Caco-2 (cell line): ENCODE results near the gene NEMP2. TPM values are rescaled to one million over a fixed set of nuclear protein-coding genes. Genes with fewer than 3 reads are reported as not detected.

Source experiments
- BruUV-seq: library from RNA; stranded (reverse); fragments of 400-500 nt; replicated peaks from 2 replicates; lab custom pipeline; 2021; lab: Mats Ljungman, UMichigan
- CTCF ChIA-PET: fragments of 300-600 bp; sonication (Branson Sonifier 250); formaldehyde crosslinking; loops from one replicate; lab custom pipeline; 2022; ENCODE audit warnings: antibody characterized with exemption; lab: Charles Lee
- POLR2A ChIA-PET: fragments of 300-600 bp; sonication (Branson Sonifier 250); formaldehyde crosslinking; loops from one replicate; lab custom pipeline; 2022; ENCODE audit warnings: antibody characterized with exemption; lab: Charles Lee
- DNase-seq, 2 experiments: peaks; one replicate each; pipeline versions ENCODE4 v3.0.0 to v3.0.0-alpha.2; 2020 to 2022
- H3K27me3 ChIP-seq: replicated peaks from 2 replicates; pipeline ENCODE4 v1.6.0; 2011; ENCODE audit warnings: low read length; ENCODE audit not compliant: control insufficient read depth, insufficient read depth
- H3K36me3 ChIP-seq: 2 replicates; pipeline ENCODE4 v1.5.1; 2011; ENCODE audit warnings: low read length; ENCODE audit not compliant: control insufficient read depth, insufficient read depth
- H3K4me1 ChIP-seq: fragments of 250-450 bp; sonication (Bioruptor Pico); 2 replicates; pipeline ENCODE4 v1.5.1; 2020; ENCODE audit warnings: mild to moderate bottlenecking
- H3K4me3 ChIP-seq: 2 replicates; pipeline ENCODE4 v1.5.1; 2011; ENCODE audit warnings: low read depth, mild to moderate bottlenecking, control low read depth, low read length
- H3K9me3 ChIP-seq: fragments of 250-450 bp; sonication (Bioruptor Pico); 2 replicates; pipeline ENCODE4 v1.5.1; 2020; ENCODE audit warnings: mild to moderate bottlenecking, moderate library complexity
- H3K27ac Mint-ChIP-seq: one replicate; pipeline ENCODE4 v1.8.0; 2022; ENCODE audit warnings: mixed read lengths; ENCODE audit not compliant: unreplicated experiment
- H3K27me3 Mint-ChIP-seq: one replicate; pipeline ENCODE4 v1.8.0; 2022; ENCODE audit warnings: mixed read lengths; ENCODE audit not compliant: insufficient read depth, unreplicated experiment
- H3K36me3 Mint-ChIP-seq: one replicate; pipeline ENCODE4 v1.8.0; 2022; ENCODE audit warnings: mild to moderate bottlenecking, mixed read lengths; ENCODE audit not compliant: insufficient read depth, unreplicated experiment
- H3K4me1 Mint-ChIP-seq: one replicate; pipeline ENCODE4 v1.8.0; 2022; ENCODE audit warnings: low read depth, mixed read lengths; ENCODE audit not compliant: unreplicated experiment
- H3K4me3 Mint-ChIP-seq: one replicate; pipeline ENCODE4 v1.8.0; 2022; ENCODE audit warnings: mild to moderate bottlenecking, moderate library complexity, mixed read lengths; ENCODE audit not compliant: unreplicated experiment
- H3K9me3 Mint-ChIP-seq: one replicate; pipeline ENCODE4 v1.8.0; 2022; ENCODE audit warnings: mixed read lengths; ENCODE audit not compliant: unreplicated experiment
- intact Hi-C: fragments of 100-400 bp; cut with micrococcal nuclease; formaldehyde crosslinking; loops from one replicate; pipeline ENCODE4 v1.10.0; 2022; ENCODE audit not compliant: unreplicated experiment
- total RNA-seq: library from RNA; stranded (reverse); gene quantifications from 2 replicates; pipeline ENCODE4 v1.2.3, GENCODE V29; 2022
- TF ChIP-seq, protein P1 (sequence below), 2 experiments: fragments of 200-600 bp in 1 of 2; IDR thresholded peaks; 1 replicate in 1 of 2; 2 replicates in 1 of 2; pipeline versions ENCODE4 v1.5.1 to v1.8.0; 2011 to 2022; ENCODE audit warnings: antibody characterized with exemption in 1 of 2, control low read depth in 1 of 2, inconsistent platforms in 1 of 2, low read depth in 1 of 2, low read length in 1 of 2, mild to moderate bottlenecking in 1 of 2, moderate library complexity in 1 of 2; ENCODE audit not compliant: insufficient read depth in 1 of 2, severe bottlenecking in 1 of 2, unreplicated experiment in 1 of 2

NEMP2 gene
- total RNA-seq, 1 experiment from 2014 or later = 19.1 TPM

DNA sequence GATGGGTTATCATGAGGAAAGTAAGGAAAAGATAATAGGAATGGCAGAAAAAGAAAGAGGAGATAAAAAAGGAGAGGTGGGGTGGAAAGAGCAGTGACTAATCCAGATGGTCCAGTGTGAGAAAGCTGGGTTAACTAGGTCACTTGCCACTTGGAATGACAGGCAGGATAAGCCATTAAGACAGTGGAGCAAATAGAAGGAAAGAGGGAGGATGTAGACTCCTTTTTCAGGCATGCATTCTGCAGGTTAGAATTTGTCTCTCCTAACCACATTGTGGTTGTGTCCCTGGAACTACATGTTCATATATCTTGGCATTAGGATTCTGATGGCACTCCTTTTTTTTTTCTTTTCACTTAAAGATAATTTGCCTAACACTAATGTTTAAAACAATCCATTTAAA lies 13.4 kb upstream of the NEMP2 start:
- POLR2A ChIA-PET = no interaction called here
- peaks cover 9% of the 10 kb centered on the region for H3K4me1 Mint-ChIP-seq
- H3K9me3 Mint-ChIP-seq = peaks cover 14% of the 10 kb centered on the region
- DNase-seq = no peak
- no peaks in the 10 kb centered on the region for H3K27me3 Mint-ChIP-seq
- no peaks in the 10 kb centered on the region for H3K36me3 ChIP-seq
- no TSS peak for BruUV-seq
- H3K27ac Mint-ChIP-seq = no peak overlapping the region
- intact Hi-C loops = no loop called here
- CTCF ChIA-PET = no interaction called here
- H3K4me3 Mint-ChIP-seq = no peak overlapping the region
- H3K9me3 ChIP-seq = 0 out of 2 replicates have a peak, but pooled peaks cover 3% of the 10 kb centered on the region
- no peak overlapping the region for H3K4me3 ChIP-seq
- TF ChIP-seq, protein P1, sequence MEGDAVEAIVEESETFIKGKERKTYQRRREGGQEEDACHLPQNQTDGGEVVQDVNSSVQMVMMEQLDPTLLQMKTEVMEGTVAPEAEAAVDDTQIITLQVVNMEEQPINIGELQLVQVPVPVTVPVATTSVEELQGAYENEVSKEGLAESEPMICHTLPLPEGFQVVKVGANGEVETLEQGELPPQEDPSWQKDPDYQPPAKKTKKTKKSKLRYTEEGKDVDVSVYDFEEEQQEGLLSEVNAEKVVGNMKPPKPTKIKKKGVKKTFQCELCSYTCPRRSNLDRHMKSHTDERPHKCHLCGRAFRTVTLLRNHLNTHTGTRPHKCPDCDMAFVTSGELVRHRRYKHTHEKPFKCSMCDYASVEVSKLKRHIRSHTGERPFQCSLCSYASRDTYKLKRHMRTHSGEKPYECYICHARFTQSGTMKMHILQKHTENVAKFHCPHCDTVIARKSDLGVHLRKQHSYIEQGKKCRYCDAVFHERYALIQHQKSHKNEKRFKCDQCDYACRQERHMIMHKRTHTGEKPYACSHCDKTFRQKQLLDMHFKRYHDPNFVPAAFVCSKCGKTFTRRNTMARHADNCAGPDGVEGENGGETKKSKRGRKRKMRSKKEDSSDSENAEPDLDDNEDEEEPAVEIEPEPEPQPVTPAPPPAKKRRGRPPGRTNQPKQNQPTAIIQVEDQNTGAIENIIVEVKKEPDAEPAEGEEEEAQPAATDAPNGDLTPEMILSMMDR (IDR thresholded peaks at IDR 0.05; ENCODE audit: insufficient read depth in 1 of 2, low read depth in 1 of 2, low read length in 1 of 2, severe bottlenecking in 1 of 2, unreplicated experiment in 1 of 2) = no peak
- H3K4me1 ChIP-seq = no peaks in the 10 kb centered on the region; the same call in 1 of the 2 replicates
- H3K36me3 Mint-ChIP-seq = no peaks in the 10 kb centered on the region
- no peaks in the 10 kb centered on the region for H3K27me3 ChIP-seq

DNA sequence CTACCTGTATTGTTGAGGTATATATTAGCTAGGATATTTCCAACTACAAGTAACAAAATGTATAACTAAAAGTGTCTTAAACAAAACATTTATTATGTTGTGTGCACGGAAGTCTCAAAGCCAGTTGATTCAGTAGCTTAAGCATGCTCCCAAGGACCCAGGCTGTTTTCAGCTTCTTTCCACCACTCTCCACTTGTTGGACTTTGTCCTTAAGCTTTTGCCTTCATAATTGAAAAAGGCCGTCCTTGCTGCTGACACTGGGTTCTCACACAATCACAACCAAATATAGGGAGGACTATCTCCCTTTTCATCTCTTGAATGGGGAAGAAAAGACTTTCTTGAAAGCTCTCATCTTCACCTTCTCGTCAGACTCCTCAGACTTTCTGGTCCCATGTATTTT lies 12.2 kb upstream of the NEMP2 start:
- no peak overlapping the region for H3K4me3 ChIP-seq
- Mint-ChIP-seq H3K27me3 (no peaks in the 10 kb centered on the region), H3K27ac (no peak overlapping the region), H3K4me3 (no peak overlapping the region), H3K4me1 (peaks cover 12% of the 10 kb centered on the region), H3K36me3 (no peaks in the 10 kb centered on the region), H3K9me3 (peaks cover 25% of the 10 kb centered on the region)
- intact Hi-C loops = no loop called here
- POLR2A ChIA-PET = no interaction called here
- CTCF ChIA-PET = interaction anchor here (0.6 kb wide), 1 partner anchor 13 kb away, joined by 3 read pairs; no protein-coding TSS in a partner anchor
- no peaks in the 10 kb centered on the region; the same call in 1 of the 2 replicates for H3K4me1 ChIP-seq
- H3K27me3 ChIP-seq = no peaks in the 10 kb centered on the region
- TF ChIP-seq, protein P1 (IDR thresholded peaks at IDR 0.05; ENCODE audit: insufficient read depth in 1 of 2, low read depth in 1 of 2, low read length in 1 of 2, severe bottlenecking in 1 of 2, unreplicated experiment in 1 of 2) = no peak
- no peaks in the 10 kb centered on the region for H3K36me3 ChIP-seq
- no peak for DNase-seq
- H3K9me3 ChIP-seq = 0 out of 2 replicates have a peak, but pooled peaks cover 6% of the 10 kb centered on the region
- BruUV-seq = no TSS peak

DNA sequence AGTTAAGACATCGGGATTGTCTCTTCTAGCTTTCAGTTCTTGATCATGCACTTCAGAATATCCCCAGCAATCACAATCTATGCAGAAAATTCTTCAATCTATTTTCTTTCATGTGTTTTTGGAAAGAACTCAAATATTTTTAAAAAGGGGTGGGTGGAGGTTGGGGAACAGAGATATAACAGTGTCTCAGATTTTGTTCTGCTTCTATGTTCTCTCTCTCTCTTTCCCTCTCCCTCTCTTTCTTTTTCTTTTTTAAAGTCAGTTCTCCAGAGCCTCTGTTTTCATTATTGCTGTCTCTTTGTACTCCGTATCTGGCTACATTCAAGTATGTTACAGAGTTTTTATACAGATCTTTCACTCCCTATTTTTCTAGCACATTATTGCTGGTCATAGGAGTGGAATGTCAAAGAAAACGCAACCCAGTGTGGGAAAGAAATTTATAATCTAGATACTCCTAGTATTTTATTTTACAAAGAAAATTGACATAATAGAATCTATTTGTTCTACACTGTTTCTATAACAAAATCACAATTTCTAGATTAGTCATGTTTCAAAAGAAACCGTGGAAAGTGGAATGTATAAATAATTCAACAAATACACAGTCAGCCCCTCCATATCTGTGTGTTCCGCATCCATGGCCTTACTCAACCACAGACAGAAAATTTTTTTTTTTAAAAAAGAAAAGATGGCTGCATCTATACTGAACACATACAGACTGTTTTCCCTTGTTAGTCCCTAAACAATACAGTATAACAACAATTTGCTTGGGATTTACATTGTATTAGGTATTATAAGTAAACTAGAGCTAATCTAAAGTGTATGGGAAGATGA lies 11.2 kb upstream of the NEMP2 start:
- Histone ChIP-seq H3K9me3 (peaks cover 13% of the 10 kb centered on the region), H3K4me3 (no peak overlapping the region), H3K36me3 (no peaks in the 10 kb centered on the region), H3K4me1 (no peaks in the 10 kb centered on the region; the same call in 1 of the 2 replicates), H3K27me3 (no peaks in the 10 kb centered on the region)
- Mint-ChIP-seq H3K27me3 (no peaks in the 10 kb centered on the region), H3K27ac (no peak overlapping the region), H3K4me1 (peaks cover 12% of the 10 kb centered on the region), H3K36me3 (no peaks in the 10 kb centered on the region), H3K4me3 (no peak overlapping the region), H3K9me3 (peaks cover 35% of the 10 kb centered on the region)
- TF ChIP-seq, protein P1 (IDR thresholded peaks at IDR 0.05; ENCODE audit: insufficient read depth in 1 of 2, low read depth in 1 of 2, low read length in 1 of 2, severe bottlenecking in 1 of 2, unreplicated experiment in 1 of 2) = no peak
- DNase-seq = no peak
- CTCF ChIA-PET = no interaction called here
- POLR2A ChIA-PET = no interaction called here
- BruUV-seq = no TSS peak
- intact Hi-C loops = no loop called here
